ENCODE results near the gene SPEN. TPM values are rescaled to one million over a fixed set of nuclear protein-coding genes. Genes with fewer than 3 reads are reported as not detected.

The SPEN gene
- total and polyA plus RNA-seq, 7 experiments from 2014 or later = 10.1 to 92.1 (median 77.9) TPM

- peaks cover 1 to 42% (median 13%) of the 10 kb centered on the region in 5 donors for H3K36me3 Mint-ChIP-seq
- ATAC-seq (no peak), DNase-seq (no peak)
- POLR2A ChIA-PET = no interaction called here
- no peaks in the 10 kb centered on the region for H3K27me3 ChIP-seq (ENCODE audit: control insufficient read depth in 2 of 2, insufficient read depth in 2 of 2, low read length in 2 of 2)
- no peaks in the 10 kb centered on the region for H3K27me3 Mint-ChIP-seq
- H3K4me1 Mint-ChIP-seq = peaks cover 37 to 73% (median 63%) of the 10 kb centered on the region in 7 donors
- CTCF ChIA-PET = no interaction called here
- H3K4me3 Mint-ChIP-seq = peak overlapping the region in 6 of 10 donors; percentile 13 to 80 (median 67)
- peaks cover 13 to 19% of the 10 kb centered on the region in 2 donors for H3K4me1 ChIP-seq (ENCODE audit: control insufficient read depth in 2 of 2, insufficient read depth in 2 of 2, low read length in 2 of 2)
- H3K27ac ChIP-seq (ENCODE audit: low read depth, low read length) = peak overlapping the region; percentile 20
- intact Hi-C loops (cut with micrococcal nuclease) = loop anchor here (1.0 to 5.0 kb wide), 5 partner anchors 8 to 350 kb away; partner anchors contain the start of genes DDI2 (in 1 of the 2) and ZBTB17 (in 1 of the 2)
- no peak overlapping the region for H3K4me3 ChIP-seq (ENCODE audit: low read length)
- H3K9me3 Mint-ChIP-seq = peaks cover 0 to under 1% (median 0%) of the 10 kb centered on the region in 11 donors
- H3K27ac Mint-ChIP-seq = peak overlapping the region in 6 of 9 donors; percentile 14 to 77 (median 42)
- H3K9me3 ChIP-seq (ENCODE audit: control insufficient read depth in 2 of 3, low read length in 3 of 3) = no peaks in the 10 kb centered on the region
- H3K36me3 ChIP-seq (ENCODE audit: control insufficient read depth in 2 of 3, insufficient read depth in 3 of 3, low read length in 3 of 3) = peaks cover 0 to 32% (median 0%) of the 10 kb centered on the region in 3 experiments
Measured at GRCh38 chr1:15966956-15967344, 119.4 kb downstream of the SPEN start.

- Histone ChIP-seq H3K4me3 (ENCODE audit: low read length) (no peak overlapping the region), H3K27ac (ENCODE audit: low read depth, low read length) (no peak overlapping the region), H3K9me3 (ENCODE audit: control insufficient read depth in 2 of 3, low read length in 3 of 3) (no peaks in the 10 kb centered on the region), H3K36me3 (ENCODE audit: control insufficient read depth in 2 of 3, insufficient read depth in 3 of 3, low read length in 3 of 3) (peaks cover 0 to 38% (median 0%) of the 10 kb centered on the region in 3 experiments), H3K27me3 (ENCODE audit: control insufficient read depth in 2 of 2, insufficient read depth in 2 of 2, low read length in 2 of 2) (no peaks in the 10 kb centered on the region), H3K4me1 (ENCODE audit: control insufficient read depth in 2 of 2, insufficient read depth in 2 of 2, low read length in 2 of 2) (peaks cover 13 to 19% of the 10 kb centered on the region in 2 donors)
- peaks cover 37 to 74% (median 72%) of the 10 kb centered on the region in 7 donors for H3K4me1 Mint-ChIP-seq
- ChIA-PET POLR2A (interaction anchor here (0.7 to 1.0 kb wide), 2 partner anchors 121 to 146 kb away, joined by 3 read pairs; no protein-coding TSS in a partner anchor), CTCF (no interaction called here)
- H3K36me3 Mint-ChIP-seq = peaks cover 6 to 55% (median 23%) of the 10 kb centered on the region in 5 donors
- intact Hi-C loops (cut with micrococcal nuclease) = loop anchor here in 1 of 2 donors (5.0 kb wide), 1 partner anchor 351 kb away; the partner anchor contains the start of gene DDI2
- peak overlapping the region in 2 of 9 donors; percentile 18 to 69 for H3K27ac Mint-ChIP-seq
- H3K9me3 Mint-ChIP-seq = peaks cover 0 to 3% (median 0%) of the 10 kb centered on the region in 11 donors
- H3K27me3 Mint-ChIP-seq = no peaks in the 10 kb centered on the region
- DNase-seq (no peak), ATAC-seq (no peak)
- no peak overlapping the region for H3K4me3 Mint-ChIP-seq
Measured at GRCh38 chr1:15968172-15968571, 120.7 kb downstream of the SPEN start.

- DNase-seq (no peak), ATAC-seq (no peak)
- no peak overlapping the region for H3K4me3 Mint-ChIP-seq
- peaks cover 0 to 3% (median 0%) of the 10 kb centered on the region in 11 donors for H3K9me3 Mint-ChIP-seq
- Histone ChIP-seq H3K4me1 (ENCODE audit: control insufficient read depth in 2 of 2, insufficient read depth in 2 of 2, low read length in 2 of 2) (peaks cover 14 to 19% of the 10 kb centered on the region in 2 donors), H3K4me3 (ENCODE audit: low read length) (no peak overlapping the region), H3K9me3 (ENCODE audit: control insufficient read depth in 2 of 3, low read length in 3 of 3) (no peaks in the 10 kb centered on the region), H3K27me3 (ENCODE audit: control insufficient read depth in 2 of 2, insufficient read depth in 2 of 2, low read length in 2 of 2) (no peaks in the 10 kb centered on the region), H3K36me3 (ENCODE audit: control insufficient read depth in 2 of 3, insufficient read depth in 3 of 3, low read length in 3 of 3) (peaks cover 0 to 38% (median 0%) of the 10 kb centered on the region in 3 experiments), H3K27ac (ENCODE audit: low read depth, low read length) (no peak overlapping the region)
- H3K27me3 Mint-ChIP-seq = no peaks in the 10 kb centered on the region
- no peak overlapping the region for H3K27ac Mint-ChIP-seq
- CTCF ChIA-PET = no interaction called here
- peaks cover 6 to 56% (median 29%) of the 10 kb centered on the region in 5 donors for H3K36me3 Mint-ChIP-seq
- POLR2A ChIA-PET = no interaction called here
- H3K4me1 Mint-ChIP-seq = peaks cover 36 to 71% (median 67%) of the 10 kb centered on the region in 7 donors
- intact Hi-C loops (cut with micrococcal nuclease) = loop anchor here in 1 of 2 donors (5.0 kb wide), 1 partner anchor 352 kb away; the partner anchor contains the start of gene DDI2
Measured at GRCh38 chr1:15969321-15969880, 121.9 kb downstream of the SPEN start.

- peaks cover 0 to 3% (median 0%) of the 10 kb centered on the region in 11 donors for H3K9me3 Mint-ChIP-seq
Measured at GRCh38 chr1:15970911-15971310, 123.4 kb downstream of the SPEN start.

GRCh38 chr1:15972409-15972808 is 124.9 kb downstream of the SPEN start:
- no peaks in the 10 kb centered on the region for H3K27me3 Mint-ChIP-seq
- peaks cover 6 to 44% (median 29%) of the 10 kb centered on the region in 5 donors for H3K36me3 Mint-ChIP-seq
- peaks cover 0 to 3% (median 0%) of the 10 kb centered on the region in 11 donors for H3K9me3 Mint-ChIP-seq
- ChIA-PET POLR2A (no interaction called here), CTCF (no interaction called here)
- DNase-seq (no peak), ATAC-seq (no peak)
- Histone ChIP-seq H3K36me3 (ENCODE audit: control insufficient read depth in 2 of 3, insufficient read depth in 3 of 3, low read length in 3 of 3) (peaks cover 0 to 40% (median 0%) of the 10 kb centered on the region in 3 experiments), H3K9me3 (ENCODE audit: control insufficient read depth in 2 of 3, low read length in 3 of 3) (no peaks in the 10 kb centered on the region), H3K27me3 (ENCODE audit: control insufficient read depth in 2 of 2, insufficient read depth in 2 of 2, low read length in 2 of 2) (no peaks in the 10 kb centered on the region), H3K4me1 (ENCODE audit: control insufficient read depth in 2 of 2, insufficient read depth in 2 of 2, low read length in 2 of 2) (peaks cover 14 to 17% of the 10 kb centered on the region in 2 donors), H3K27ac (ENCODE audit: low read depth, low read length) (no peak overlapping the region), H3K4me3 (ENCODE audit: low read length) (no peak overlapping the region)
- peak overlapping the region in 2 of 10 donors; percentile 10 to 16 for H3K4me3 Mint-ChIP-seq
- intact Hi-C loops (cut with micrococcal nuclease) = loop anchor here in 1 of 2 donors (10.0 kb wide), 1 partner anchor 942 kb away; no protein-coding TSS in a partner anchor
- peaks cover 29 to 62% (median 58%) of the 10 kb centered on the region in 7 donors for H3K4me1 Mint-ChIP-seq
- no peak overlapping the region for H3K27ac Mint-ChIP-seq

More at GRCh38 chr1:15970911-15971310, 123.4 kb downstream of the SPEN start:
- POLR2A ChIA-PET = no interaction called here
- Mint-ChIP-seq H3K4me3 (no peak overlapping the region), H3K4me1 (peaks cover 32 to 68% (median 62%) of the 10 kb centered on the region in 7 donors), H3K36me3 (peaks cover 6 to 49% (median 29%) of the 10 kb centered on the region in 5 donors), H3K27me3 (no peaks in the 10 kb centered on the region), H3K27ac (no peak overlapping the region)
- Histone ChIP-seq H3K4me3 (ENCODE audit: low read length) (no peak overlapping the region), H3K9me3 (ENCODE audit: control insufficient read depth in 2 of 3, low read length in 3 of 3) (no peaks in the 10 kb centered on the region), H3K27ac (ENCODE audit: low read depth, low read length) (no peak overlapping the region), H3K27me3 (ENCODE audit: control insufficient read depth in 2 of 2, insufficient read depth in 2 of 2, low read length in 2 of 2) (no peaks in the 10 kb centered on the region), H3K36me3 (ENCODE audit: control insufficient read depth in 2 of 3, insufficient read depth in 3 of 3, low read length in 3 of 3) (peaks cover 0 to 40% (median 0%) of the 10 kb centered on the region in 3 experiments), H3K4me1 (ENCODE audit: control insufficient read depth in 2 of 2, insufficient read depth in 2 of 2, low read length in 2 of 2) (peaks cover 14 to 16% of the 10 kb centered on the region in 2 donors)
- ATAC-seq (no peak), DNase-seq (no peak)
- intact Hi-C loops (cut with micrococcal nuclease) = loop anchor here in 1 of 2 donors (10.0 kb wide), 1 partner anchor 944 kb away; no protein-coding TSS in a partner anchor
- CTCF ChIA-PET = no interaction called here

GRCh38 chr1:15973772-15974171 is 126.3 kb downstream of the SPEN start:
- Mint-ChIP-seq H3K27me3 (no peaks in the 10 kb centered on the region), H3K27ac (peak overlapping the region in 3 of 9 donors; percentile 36 to 56 (median 39)), H3K4me1 (peaks cover 25 to 51% (median 47%) of the 10 kb centered on the region in 7 donors), H3K36me3 (peaks cover 6 to 36% (median 25%) of the 10 kb centered on the region in 5 donors), H3K4me3 (peak overlapping the region in 7 of 10 donors; percentile 0 to 93 (median 22)), H3K9me3 (peaks cover 0 to 3% (median 0%) of the 10 kb centered on the region in 11 donors)
- POLR2A ChIA-PET = interaction anchor here (0.6 kb wide), 1 partner anchor 59 kb away, joined by 3 read pairs; no protein-coding TSS in a partner anchor
- Histone ChIP-seq H3K4me1 (ENCODE audit: control insufficient read depth in 2 of 2, insufficient read depth in 2 of 2, low read length in 2 of 2) (peaks cover 14 to 17% of the 10 kb centered on the region in 2 donors), H3K9me3 (ENCODE audit: control insufficient read depth in 2 of 3, low read length in 3 of 3) (no peaks in the 10 kb centered on the region), H3K4me3 (ENCODE audit: low read length) (no peak overlapping the region), H3K27ac (ENCODE audit: low read depth, low read length) (no peak overlapping the region), H3K36me3 (ENCODE audit: control insufficient read depth in 2 of 3, insufficient read depth in 3 of 3, low read length in 3 of 3) (peaks cover 0 to 31% (median 0%) of the 10 kb centered on the region in 3 experiments), H3K27me3 (ENCODE audit: control insufficient read depth in 2 of 2, insufficient read depth in 2 of 2, low read length in 2 of 2) (no peaks in the 10 kb centered on the region)
- CTCF ChIA-PET = interaction anchor here (0.7 kb wide), 1 partner anchor 92 kb away, joined by 3 read pairs; no protein-coding TSS in a partner anchor
- DNase-seq (no peak), ATAC-seq (no peak)
- intact Hi-C loops (cut with micrococcal nuclease) = loop anchor here in 1 of 2 donors (10.0 kb wide), 1 partner anchor 941 kb away; no protein-coding TSS in a partner anchor

Data from naive thymus-derived CD4-positive, alpha-beta T cell (primary cell).